ENCODE measurements around the gene RNASEH1.
A peak's percentile ranks its signal among the peaks of the same experiment; 100 is the strongest.

DNA sequence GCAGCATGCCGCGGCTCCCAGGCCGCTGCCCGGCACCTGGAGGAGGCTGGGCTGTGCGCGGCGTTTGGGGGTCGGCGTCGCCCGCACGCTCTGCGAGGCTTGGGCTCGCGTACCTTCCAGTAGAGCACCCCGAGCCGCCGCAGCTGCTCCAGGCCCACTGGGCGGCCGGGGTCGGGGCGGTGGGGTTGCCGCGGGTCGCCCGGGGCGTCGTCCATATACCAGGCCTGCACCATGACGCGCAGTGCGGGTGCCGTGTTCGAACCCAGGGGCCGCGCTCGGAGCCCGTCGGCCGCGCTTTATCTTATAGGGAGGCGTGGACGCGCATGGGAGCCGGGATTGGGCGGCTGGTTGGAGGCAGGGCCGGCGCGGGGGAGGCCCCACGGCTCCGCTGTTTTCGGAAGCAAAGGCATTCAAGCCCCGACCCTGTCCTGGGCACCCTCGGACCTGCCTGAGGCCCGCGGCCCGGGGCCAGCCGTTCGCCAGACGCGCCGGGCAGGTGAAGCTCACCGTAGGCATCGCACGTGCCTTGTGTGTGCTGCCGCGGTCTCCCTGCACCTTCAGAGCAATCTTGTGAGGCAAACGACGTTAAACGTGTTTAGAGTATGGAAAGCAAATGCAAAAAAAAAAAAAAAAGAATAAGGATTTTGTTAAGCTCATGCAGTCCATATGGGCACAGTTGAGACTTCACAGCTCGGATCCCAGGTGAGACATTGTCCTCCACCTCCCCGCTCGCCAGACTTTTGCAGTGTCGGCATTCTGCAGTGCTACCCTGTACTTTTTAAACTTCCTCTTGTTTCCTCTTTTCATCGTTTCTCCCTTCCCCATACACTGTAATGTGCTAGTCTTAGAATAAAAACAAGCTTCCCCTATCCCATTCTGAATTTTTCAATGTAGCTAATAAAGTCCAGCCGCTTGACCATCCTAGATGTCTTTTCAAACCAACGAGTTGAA lies 38.6 kb downstream of the RNASEH1 start, which contains the start of gene ADI1:
- TF ChIP-seq, protein P1, sequence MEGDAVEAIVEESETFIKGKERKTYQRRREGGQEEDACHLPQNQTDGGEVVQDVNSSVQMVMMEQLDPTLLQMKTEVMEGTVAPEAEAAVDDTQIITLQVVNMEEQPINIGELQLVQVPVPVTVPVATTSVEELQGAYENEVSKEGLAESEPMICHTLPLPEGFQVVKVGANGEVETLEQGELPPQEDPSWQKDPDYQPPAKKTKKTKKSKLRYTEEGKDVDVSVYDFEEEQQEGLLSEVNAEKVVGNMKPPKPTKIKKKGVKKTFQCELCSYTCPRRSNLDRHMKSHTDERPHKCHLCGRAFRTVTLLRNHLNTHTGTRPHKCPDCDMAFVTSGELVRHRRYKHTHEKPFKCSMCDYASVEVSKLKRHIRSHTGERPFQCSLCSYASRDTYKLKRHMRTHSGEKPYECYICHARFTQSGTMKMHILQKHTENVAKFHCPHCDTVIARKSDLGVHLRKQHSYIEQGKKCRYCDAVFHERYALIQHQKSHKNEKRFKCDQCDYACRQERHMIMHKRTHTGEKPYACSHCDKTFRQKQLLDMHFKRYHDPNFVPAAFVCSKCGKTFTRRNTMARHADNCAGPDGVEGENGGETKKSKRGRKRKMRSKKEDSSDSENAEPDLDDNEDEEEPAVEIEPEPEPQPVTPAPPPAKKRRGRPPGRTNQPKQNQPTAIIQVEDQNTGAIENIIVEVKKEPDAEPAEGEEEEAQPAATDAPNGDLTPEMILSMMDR (IDR thresholded peaks at IDR 0.05): peak in 1 of 5 experiments; percentile 5
- TF ChIP-seq POLR2A (IDR thresholded peaks at IDR 0.05): peak; percentile 52 to 81
- TF ChIP-seq EP300 (IDR thresholded peaks at IDR 0.05): peak; percentile 6 to 75
